HCEC 1CT (cell line): ENCODE measurements around the gene SH3BP5L.

Experiments
- DNase-seq: peaks from one replicate; pipeline ENCODE4 v3.0.0-alpha.2; 2017

Gene SH3BP5L

GRCh38 chr1:248825909-248826760, at the start of gene SH3BP5L:
SH3BP5L (minus strand) TSS chr1:248825915; CDS start chr1:248824935, 980 bp downstream.
- DNase-seq, result peak; percentile 95

GRCh38 chr1:248873993-248874533, 48.3 kb upstream of the SH3BP5L start:
- DNase-seq, result peak; percentile 69

GRCh38 chr1:248873409-248873992, 47.8 kb upstream of the SH3BP5L start:
- peak; percentile 93 for DNase-seq

GRCh38 chr1:248872752-248873408, 47.2 kb upstream of the SH3BP5L start:
- DNase-seq, result peak; percentile 53

GRCh38 chr1:248871837-248872401, 46.2 kb upstream of the SH3BP5L start:
- DNase-seq, result no peak

GRCh38 chr1:248862998-248863881, 37.5 kb upstream of the SH3BP5L start:
- peak; percentile 58 for DNase-seq

- DNase-seq, result no peak
Measured at GRCh38 chr1:248862695-248862997, 36.9 kb upstream of the SH3BP5L start.

- no peak for DNase-seq
Measured at GRCh38 chr1:248861616-248862015, 35.9 kb upstream of the SH3BP5L start.

GRCh38 chr1:248860007-248860406, 34.3 kb upstream of the SH3BP5L start:
- no peak for DNase-seq

GRCh38 chr1:248858891-248859889, 33.5 kb upstream of the SH3BP5L start, which contains the start of gene ZNF692:
ZNF692 (minus strand) TSS chr1:248859085; CDS start chr1:248858309, 776 bp downstream.
- peak; percentile 97 for DNase-seq

GRCh38 chr1:248858096-248858890, 32.6 kb upstream of the SH3BP5L start:
- peak; percentile 79 for DNase-seq

GRCh38 chr1:248857749-248858095, 32.0 kb upstream of the SH3BP5L start:
- no peak for DNase-seq

- DNase-seq, result no peak
Measured at GRCh38 chr1:248857201-248857600, 31.5 kb upstream of the SH3BP5L start.

GRCh38 chr1:248856176-248856575, 30.5 kb upstream of the SH3BP5L start:
- no peak for DNase-seq

- DNase-seq, result no peak
Measured at GRCh38 chr1:248855580-248855979, 29.9 kb upstream of the SH3BP5L start.

GRCh38 chr1:248853663-248854375, 28.1 kb upstream of the SH3BP5L start:
- DNase-seq, result no peak

- DNase-seq, result no peak
Measured at GRCh38 chr1:248852481-248853405, 27.0 kb upstream of the SH3BP5L start.

GRCh38 chr1:248851390-248851789, 25.7 kb upstream of the SH3BP5L start:
- no peak for DNase-seq
